HCEC 1CT (cell line): ENCODE results near the gene COL18A1.

Experiments
- DNase-seq: peaks from one replicate; pipeline ENCODE4 v3.0.0-alpha.2; 2017

COL18A1 gene

GRCh38 chr21:45539046-45539795, 134.3 kb downstream of the COL18A1 start:
- no peak for DNase-seq

GRCh38 chr21:45539796-45540600, 135.0 kb downstream of the COL18A1 start:
- DNase-seq = no peak

GRCh38 chr21:45540601-45540970, 135.6 kb downstream of the COL18A1 start:
- DNase-seq = no peak

- DNase-seq = peak; percentile 61
Observed at GRCh38 chr21:45541221-45542039, 136.5 kb downstream of the COL18A1 start.

- peak; percentile 55 for DNase-seq
Observed at GRCh38 chr21:45542242-45542666, 137.3 kb downstream of the COL18A1 start, which contains the start of gene SLC19A1. SLC19A1 (minus strand) TSS chr21:45542440; CDS start chr21:45537959, 4,481 bp downstream.

GRCh38 chr21:45542667-45543370, 137.9 kb downstream of the COL18A1 start:
- DNase-seq = no peak

- no peak for DNase-seq
Observed at GRCh38 chr21:45543371-45543709, 138.4 kb downstream of the COL18A1 start.

GRCh38 chr21:45543710-45544448, 138.9 kb downstream of the COL18A1 start:
- DNase-seq = no peak

- no peak for DNase-seq
Observed at GRCh38 chr21:45544449-45545235, 139.7 kb downstream of the COL18A1 start.

GRCh38 chr21:45545236-45545570, 140.2 kb downstream of the COL18A1 start:
- no peak for DNase-seq

- no peak for DNase-seq
Observed at GRCh38 chr21:45545691-45546531, 140.9 kb downstream of the COL18A1 start.

GRCh38 chr21:45546636-45547544, 141.9 kb downstream of the COL18A1 start:
- DNase-seq = no peak

- DNase-seq = no peak
Observed at GRCh38 chr21:45547545-45547900, 142.6 kb downstream of the COL18A1 start.

- DNase-seq = no peak
Observed at GRCh38 chr21:45548711-45549491, 143.9 kb downstream of the COL18A1 start.

- no peak for DNase-seq
Observed at GRCh38 chr21:45549626-45550463, 144.9 kb downstream of the COL18A1 start.

GRCh38 chr21:45550522-45551210, 145.7 kb downstream of the COL18A1 start:
- DNase-seq = no peak

- peak; percentile 78 for DNase-seq
Observed at GRCh38 chr21:45551316-45551715, 146.4 kb downstream of the COL18A1 start.
